Liver (tissue), 3 donors: ENCODE data around the gene TAF1C.

ENCODE experiments used
- JUND ChIP-seq, 2 donors: IDR thresholded peaks; 2 replicates each; pipeline ENCODE4 v1.6.1; 2016; ENCODE audit warnings: antibody characterized with exemption in 2 of 2
- TAF1 ChIP-seq: conservative IDR thresholded peaks from 2 replicates; pipeline ENCODE4 v1.6.1; 2016; ENCODE audit warnings: antibody characterized with exemption, mild to moderate bottlenecking
- YY1 ChIP-seq: IDR thresholded peaks from 2 replicates; pipeline ENCODE4 v1.6.1; 2016; ENCODE audit warnings: antibody characterized with exemption, mild to moderate bottlenecking
- TF ChIP-seq, protein P1 (sequence below): fragments of 150-350 bp; IDR thresholded peaks from 2 replicates; pipeline ENCODE4 v1.5.1; 2017; ENCODE audit warnings: improper control_type of control experiment, low read depth, low read length; ENCODE audit not compliant: missing input control
- TF ChIP-seq, protein P2 (sequence below): IDR thresholded peaks from 2 replicates; pipeline ENCODE4 v1.6.1; 2016; ENCODE audit warnings: antibody characterized with exemption
- donor health status: healthy.
- donor health status: healthy.

DNA sequence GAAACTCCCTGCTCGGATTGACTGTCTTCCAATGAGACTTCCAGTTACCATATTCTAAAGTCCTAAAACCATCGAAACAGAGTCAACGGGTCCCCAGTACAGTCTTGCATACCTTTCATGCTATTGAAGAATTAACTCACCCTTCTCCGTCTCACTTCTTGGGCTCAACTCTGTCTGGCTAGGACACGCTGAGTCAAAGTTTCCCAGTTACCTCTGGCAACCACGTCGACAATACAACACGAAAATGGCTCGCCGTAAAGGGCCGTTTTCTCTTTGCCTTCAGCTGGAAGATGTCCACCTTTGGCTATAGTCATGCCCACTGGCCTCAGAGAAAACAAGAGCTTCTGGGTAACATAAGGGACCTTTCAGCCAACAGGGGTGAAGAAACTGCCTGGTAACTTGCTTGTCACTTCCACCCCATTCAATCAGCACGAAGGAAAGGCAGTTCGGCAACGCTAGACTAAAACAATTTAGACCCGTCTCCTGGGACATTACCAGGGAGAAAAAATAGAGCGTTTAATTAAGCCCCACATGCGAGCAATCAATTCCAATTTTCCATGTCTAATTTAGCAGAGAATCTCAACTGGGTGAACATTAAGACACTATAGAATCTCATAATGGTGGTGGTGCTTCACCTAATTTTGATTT lies 31.4 kb upstream of the TAF1C start:
- TF ChIP-seq, protein P1, sequence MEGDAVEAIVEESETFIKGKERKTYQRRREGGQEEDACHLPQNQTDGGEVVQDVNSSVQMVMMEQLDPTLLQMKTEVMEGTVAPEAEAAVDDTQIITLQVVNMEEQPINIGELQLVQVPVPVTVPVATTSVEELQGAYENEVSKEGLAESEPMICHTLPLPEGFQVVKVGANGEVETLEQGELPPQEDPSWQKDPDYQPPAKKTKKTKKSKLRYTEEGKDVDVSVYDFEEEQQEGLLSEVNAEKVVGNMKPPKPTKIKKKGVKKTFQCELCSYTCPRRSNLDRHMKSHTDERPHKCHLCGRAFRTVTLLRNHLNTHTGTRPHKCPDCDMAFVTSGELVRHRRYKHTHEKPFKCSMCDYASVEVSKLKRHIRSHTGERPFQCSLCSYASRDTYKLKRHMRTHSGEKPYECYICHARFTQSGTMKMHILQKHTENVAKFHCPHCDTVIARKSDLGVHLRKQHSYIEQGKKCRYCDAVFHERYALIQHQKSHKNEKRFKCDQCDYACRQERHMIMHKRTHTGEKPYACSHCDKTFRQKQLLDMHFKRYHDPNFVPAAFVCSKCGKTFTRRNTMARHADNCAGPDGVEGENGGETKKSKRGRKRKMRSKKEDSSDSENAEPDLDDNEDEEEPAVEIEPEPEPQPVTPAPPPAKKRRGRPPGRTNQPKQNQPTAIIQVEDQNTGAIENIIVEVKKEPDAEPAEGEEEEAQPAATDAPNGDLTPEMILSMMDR: no peak
- TF ChIP-seq TAF1 (no peak), YY1 (no peak), JUND (IDR thresholded peaks at IDR 0.05) (no peak)
- TF ChIP-seq, protein P2, sequence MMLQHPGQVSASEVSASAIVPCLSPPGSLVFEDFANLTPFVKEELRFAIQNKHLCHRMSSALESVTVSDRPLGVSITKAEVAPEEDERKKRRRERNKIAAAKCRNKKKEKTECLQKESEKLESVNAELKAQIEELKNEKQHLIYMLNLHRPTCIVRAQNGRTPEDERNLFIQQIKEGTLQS: no peak
